ENCODE measurements around the gene IL1RL2.
A peak's percentile ranks its signal among the peaks of the same experiment; 100 is the strongest.

- TF ChIP-seq CTCF (IDR thresholded peaks at IDR 0.05): no peak
- peak; percentile 31 to 88 for TF ChIP-seq POLR2A (IDR thresholded peaks at IDR 0.05)
These were observed 44.6 kb upstream of the IL1RL2 start, which contains the start of gene IL1R1 for GRCh38 chr2:102141970-102142828.

Data from thyroid gland (tissue), 4 donors.